Stimulated activated naive CD4-positive, alpha-beta T cell treated with Interleukin-2 at 50 U/mL for 16 hours (primary cell): ENCODE results near the gene PPP2R2C.

ENCODE experiments used
- DNase-seq: peaks from one replicate; lab custom pipeline; 2025; lab: John Stamatoyannopoulos, UW

Gene PPP2R2C

DNA sequence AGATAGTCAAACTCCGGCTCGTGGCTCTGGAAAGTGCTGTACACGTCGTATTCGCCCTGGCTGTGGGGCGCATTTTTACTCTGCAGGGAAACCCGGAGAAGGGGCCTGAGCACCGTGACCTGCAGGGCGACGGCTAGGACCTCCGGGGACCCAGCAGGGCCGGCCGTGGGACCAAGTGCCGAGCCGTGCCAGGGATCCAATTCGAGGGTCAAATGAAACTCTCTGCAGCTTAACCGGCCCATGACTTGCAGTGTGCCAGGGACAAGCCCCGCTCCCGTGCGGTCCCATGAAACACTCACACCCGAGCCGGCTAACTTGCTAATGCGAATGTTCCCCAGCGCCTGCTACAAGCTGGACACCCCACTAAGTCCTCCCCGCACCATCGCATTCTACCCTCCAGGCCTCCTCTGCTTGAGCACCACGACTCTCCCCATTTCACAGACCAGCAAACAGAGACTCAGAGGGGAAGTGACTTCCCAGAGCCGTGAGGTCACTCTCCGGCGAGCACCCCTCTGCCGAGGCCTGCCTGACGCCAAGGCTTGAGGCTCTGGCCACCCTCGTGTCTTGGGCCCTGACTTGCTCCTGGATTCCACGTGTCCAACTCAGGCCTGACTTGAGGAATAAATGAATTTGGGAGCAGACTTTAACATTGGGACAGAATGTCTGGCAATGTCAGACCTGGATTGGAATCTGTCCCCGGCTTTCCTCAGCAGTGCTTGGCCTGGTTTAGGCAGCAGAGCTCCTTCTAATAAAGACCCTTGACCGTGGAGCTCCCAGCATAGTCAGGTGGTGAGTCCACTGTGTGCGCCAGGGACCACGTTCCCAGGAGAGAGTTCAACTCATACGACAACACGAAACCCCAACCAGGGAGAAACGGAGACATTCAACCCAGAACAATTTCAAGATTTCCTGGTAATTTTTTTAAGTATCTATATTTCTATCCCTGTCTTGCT lies 93.6 kb downstream of the PPP2R2C start:
- DNase-seq: no peak

DNA sequence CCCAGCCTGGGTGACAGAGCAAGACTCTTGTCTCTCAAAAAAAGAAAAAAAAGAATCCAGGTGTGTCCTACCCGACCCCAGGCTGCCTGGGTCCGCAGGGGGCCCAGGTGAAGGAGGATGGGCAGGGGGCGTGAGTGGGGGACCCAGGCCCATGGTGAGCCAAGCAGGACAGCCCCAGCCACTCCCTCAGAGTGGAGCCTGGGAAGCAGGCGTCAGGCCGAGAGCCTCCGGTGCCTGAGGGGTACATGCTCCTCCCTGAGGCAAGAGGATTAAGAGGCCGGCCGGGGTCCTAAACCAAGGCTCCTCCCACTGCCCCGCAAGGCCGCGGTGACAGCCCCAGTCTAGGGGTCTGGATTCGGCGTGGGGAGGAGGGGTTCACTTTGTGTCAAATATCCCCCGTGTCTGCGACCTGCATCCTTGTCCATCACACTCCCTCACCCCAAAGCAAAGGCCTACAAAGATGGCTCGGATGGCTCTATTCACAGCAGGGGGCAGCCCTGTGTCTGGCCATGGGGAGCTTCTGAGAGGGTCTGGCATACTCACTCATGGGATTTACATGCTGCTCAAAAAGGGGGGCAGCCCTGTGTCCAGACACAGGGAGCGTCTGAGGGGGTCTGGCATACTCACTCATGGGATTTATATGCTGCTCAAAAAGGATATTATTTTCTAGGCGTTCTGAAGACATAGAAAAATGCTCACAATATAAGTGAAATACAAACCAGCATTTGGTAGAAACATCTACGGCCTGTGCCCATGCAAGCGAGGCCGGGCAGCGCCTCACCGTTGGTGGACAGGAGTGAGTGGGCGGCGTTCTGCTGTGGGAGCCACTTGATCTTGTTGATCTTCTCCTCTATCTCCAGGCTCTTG lies 94.6 kb downstream of the PPP2R2C start:
- DNase-seq: no peak

DNA sequence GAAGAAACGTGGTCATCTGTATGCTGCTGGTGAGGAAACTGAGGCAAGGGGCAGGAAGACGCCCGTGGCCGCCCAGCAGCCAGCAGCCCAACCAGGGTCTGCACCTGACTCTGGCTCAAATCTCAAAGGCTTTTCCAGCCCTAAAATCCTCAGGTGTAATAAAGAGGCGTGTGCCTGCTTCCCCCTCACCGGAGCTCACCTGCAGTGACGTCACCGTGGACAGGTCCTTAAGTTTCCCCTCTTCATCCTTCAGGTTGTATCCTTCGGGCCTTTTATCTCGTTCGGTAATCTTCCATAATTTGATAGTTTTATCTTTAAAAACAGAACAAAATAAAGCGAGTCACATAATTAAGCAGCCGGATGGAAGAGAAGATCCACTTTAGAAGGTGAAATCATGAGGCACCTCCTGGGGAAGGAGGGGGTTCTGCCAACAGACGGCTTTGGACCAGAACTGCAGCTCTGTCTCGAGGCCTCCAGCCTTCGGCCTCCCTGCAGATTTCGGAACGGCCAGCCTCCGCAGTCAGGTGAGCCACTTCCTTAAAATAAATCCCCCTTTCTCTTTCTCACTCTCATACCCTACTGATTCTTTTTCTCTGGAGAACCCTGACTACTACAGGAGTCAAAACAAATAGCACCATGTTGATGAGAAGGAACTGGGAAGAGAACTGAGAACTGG lies 96.7 kb downstream of the PPP2R2C start:
- DNase-seq: no peak

DNA sequence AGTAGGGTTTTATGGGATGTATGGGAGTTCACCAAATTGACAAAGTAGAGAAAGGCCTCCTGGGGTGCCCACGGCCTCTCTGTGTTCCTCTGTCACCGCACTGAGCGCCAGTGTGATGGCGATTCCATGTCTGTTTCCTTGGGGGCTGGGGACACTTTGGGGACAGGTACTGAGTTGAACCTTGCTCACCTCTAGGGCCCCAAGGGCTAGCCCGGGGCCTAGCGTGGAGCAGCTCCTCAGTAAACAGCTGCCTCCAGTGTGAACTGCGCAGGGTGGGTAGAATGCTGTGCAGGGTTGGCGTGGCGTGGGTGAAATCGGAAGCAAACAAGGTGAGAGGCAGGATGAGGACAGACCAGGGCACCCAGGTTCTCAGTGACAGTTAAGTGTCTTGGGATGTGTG lies 97.8 kb downstream of the PPP2R2C start:
- no peak for DNase-seq

DNA sequence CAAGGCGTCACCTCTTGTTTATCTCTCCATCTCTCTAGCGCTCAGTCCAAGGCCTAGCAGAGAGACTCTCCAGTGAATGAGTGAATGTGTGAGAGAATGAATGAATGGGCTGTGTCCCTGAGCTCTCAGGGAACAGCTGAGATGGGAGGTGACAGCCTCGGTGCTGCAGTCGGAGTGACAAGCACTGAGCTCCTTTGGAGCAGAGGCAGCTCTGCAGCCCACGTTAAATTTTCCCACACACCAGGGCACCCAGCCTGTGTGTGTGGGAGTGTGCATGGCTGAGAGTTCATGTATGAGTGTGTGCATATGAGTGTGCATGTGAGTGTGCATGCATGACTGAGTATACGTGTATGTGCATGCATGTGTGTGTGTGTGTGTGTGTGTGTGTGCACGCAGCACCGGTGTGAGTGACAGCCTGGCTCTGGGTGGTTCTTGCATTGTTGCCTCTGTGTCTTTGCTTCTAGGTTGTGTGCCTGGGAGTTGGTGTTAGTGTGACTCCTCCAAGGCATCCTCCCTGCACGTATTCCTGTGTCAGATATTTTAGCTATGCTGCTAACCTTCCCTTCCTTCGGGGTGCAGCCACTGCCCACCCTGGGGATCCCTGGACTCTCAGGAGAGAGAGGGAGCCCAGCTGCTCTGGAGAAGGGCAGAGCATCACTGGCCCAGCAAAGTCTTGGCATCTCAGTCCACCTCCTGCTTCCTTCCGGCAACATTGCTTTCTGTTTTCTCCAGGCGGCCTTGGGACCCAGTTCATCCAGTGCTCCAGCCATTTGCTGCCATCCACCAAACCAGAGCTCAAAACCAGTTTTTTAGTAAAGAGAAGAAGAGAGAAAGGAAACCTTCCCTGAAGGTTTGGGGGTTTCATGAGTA lies 98.6 kb downstream of the PPP2R2C start:
- no peak for DNase-seq

DNA sequence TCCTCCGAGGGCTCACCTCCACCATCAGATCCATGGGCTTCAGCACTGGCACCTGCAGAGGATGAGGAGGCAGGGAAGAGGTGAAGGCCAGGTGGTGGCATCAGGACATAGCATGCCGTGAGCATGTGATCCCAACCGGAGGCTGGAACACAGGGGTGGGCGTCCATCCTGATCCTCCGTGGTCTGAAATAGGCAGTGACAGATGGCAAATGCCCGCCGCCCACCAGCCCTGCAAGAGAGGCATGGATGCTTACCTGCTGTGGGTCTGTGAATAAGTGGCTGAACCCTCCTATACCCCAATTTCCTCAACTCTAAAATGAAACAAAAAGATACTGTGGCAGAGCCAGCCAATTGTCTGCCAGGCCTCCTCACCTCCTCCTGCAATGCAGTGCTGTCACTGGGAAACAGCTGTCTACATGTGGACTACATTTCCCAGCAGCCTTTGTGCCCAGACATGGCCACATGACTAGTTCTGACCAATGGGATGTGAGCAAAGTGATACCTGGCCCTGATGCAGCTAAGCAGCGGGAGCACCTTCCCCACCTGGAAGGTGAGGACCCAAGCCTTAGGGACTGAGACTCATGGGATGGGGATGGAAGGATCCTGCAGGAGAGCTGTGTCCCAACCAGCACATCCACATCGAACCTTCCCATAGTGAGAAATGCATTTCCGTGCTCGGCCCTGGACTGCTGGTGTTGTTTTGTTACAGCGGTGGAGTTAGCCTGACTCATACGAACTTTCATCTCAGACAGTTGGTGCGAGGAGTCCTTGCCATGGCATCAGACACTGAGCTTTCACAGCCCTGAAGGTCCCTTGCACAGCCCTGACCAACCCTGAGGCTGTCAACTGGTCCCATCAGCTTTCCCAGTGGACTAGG lies 99.5 kb downstream of the PPP2R2C start:
- DNase-seq: no peak

DNA sequence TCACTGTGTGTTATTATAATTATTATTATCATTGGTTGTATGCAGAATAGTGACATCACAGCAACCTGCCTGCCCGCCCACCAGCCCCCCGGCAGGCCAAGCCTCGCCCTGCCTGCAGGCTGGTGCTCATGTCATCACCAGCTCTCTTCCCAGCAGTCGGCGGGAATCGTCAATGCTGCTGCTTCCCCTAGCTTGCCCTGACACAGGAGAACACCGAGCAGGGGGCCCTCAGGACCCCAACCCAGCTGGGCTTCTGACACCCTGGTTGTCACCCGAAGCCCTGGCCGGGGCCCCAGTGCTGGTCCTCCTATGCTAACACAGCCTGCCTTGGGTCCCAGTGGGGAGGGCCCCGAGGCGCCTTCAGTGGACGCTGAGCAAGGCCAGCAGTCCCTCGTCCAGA lies 100.6 kb downstream of the PPP2R2C start:
- no peak for DNase-seq

DNA sequence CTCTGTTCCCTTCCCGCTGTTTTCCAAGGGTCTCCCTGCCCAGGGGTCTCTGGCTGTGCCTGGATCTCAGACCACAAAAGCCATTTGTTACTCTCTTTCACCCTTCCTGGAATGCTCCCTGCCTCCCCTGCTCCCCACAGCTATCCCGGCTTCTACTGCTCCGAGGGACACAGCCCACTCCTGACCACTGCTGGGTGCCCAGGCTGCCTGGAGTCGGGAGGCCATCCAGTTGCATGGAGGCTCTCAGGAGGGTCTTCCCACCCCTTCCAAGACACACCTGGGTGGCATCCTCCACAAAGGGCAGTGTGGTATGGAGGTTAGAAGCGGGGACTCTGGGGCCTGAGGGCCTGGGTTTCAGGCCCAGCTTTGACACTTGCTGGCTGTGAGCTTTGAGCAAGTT lies 101.1 kb downstream of the PPP2R2C start:
- no peak for DNase-seq

DNA sequence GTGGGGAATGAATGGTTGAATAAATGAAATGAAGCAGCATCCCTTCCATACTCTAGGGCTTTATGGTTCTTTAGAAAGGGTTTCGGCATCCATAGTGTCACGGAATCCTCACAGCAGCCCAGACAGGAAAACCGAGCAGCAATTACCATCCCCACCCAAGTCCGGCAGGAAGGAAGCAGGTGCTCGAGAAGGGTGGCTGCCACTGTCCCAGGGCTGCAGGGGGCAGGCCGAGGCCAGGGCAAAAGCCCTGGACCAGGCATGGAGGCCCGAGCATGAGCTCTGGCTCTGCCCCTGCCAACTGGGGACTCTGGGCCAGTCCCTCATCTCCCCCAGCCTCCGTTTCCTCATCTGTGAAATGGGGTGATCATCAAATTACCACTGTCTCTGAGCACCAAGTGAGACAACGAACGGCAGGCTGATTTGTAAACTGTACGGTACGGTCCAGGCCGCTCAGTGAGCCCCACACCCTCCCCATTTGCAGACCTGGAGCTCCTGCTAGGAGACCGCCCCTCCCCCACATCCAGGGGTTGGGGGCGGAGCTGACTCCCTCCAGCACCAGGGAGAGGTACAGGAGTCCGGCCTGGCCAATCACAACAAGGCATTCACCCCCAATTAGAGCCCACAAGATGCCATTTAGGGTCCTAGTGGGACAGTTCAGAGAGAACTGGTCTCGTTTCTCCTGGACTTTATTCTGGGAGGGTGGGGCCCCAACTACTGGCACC lies 102.3 kb downstream of the PPP2R2C start:
- no peak for DNase-seq

DNA sequence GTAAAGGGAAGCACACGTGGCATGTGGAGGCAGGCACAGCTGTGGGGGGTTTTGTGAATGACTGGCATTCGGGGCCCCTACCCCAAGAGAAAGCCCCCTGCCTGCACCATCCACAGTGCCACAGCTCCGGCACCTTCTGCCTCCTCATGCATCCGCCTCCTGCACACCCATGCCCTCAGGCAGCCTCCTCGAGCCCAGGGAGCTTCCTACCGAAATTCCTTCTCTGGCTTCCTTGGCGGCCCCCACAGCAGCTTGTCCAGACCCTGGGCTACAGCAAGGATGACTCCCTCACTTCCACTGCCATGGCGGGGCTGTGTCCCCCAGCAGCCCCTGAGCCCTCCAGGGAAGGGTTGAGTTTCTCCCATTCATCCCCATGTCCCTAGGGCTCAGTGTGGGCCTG lies 102.9 kb downstream of the PPP2R2C start:
- DNase-seq: no peak

DNA sequence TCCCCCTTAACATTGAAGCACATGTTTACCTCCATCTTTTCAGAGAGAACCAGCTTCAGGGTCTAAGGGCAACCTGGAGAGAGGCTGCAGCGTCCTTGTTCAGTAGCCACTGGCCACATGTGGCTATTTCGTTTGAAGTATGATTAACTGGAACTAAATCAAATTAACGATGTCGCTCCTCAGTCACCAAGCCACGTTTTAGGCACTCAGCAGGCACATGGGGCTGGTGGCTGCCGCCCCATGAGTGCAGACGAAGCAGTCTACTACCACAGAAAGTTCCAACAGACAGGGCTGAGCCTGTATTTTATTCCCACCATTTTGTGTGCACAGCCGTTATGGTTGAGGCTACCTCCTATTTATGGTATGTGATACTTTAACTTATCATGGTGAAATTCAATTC lies 103.4 kb downstream of the PPP2R2C start:
- no peak for DNase-seq

DNA sequence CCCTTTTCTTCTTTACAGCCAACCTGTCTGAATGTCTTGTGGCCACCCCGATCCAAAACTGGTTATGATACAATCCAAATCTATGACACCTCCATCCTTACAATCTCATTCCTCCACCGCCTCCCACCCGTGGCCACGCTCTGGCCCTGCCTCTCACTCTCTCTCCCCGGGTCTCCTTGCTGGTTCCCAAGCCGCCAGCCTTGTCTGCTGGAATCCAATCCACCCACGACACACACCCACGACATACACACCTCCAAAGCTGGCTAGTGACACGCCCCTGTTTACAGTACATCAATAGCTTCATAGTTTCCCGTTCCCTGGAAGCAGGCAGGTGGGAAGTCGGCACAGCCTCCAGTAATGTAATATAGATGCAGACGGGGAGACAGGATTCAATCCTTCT lies 103.8 kb downstream of the PPP2R2C start:
- no peak for DNase-seq

DNA sequence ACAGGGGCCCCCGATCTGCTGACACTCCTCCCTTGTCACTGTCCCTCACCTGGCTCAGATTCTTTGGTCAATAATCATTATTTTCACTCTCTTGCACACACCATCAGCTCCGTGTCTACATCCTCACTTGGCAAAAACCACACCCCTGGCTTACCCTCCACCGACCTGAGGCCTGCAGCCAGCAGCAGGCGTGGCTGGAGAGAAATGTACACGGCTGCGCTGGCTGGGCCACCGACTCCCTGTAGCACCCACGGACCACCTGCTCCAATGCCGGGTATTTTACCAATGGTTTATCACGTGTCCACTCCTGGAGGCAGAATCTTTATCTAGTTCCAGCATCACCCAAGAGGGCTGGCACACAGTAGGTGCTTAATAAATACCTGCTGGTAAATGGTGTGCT lies 104.3 kb downstream of the PPP2R2C start:
- no peak for DNase-seq

DNA sequence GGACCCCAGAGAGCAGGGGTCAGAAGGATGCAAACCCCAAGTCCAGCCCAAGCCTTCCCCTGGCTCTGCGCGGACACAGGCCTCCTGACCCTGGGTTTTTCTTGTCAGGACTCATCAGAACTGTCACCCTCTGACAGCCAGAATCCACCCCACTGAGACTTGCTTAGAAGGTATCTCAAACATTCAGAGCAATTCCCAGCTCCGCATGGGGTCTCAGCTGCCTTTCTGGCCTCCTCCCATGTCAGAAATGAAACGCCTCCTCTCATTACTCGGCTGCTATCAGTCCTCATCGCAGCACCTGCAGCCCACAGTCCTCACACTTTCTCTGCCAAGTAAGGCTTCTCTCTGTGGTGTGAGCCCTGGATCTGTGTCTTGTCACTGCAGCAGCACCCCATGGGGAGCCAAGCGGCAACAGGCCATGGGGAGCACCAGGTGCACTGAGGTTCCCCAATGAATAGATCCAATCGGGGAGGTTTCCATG lies 105.0 kb downstream of the PPP2R2C start:
- no peak for DNase-seq

DNA sequence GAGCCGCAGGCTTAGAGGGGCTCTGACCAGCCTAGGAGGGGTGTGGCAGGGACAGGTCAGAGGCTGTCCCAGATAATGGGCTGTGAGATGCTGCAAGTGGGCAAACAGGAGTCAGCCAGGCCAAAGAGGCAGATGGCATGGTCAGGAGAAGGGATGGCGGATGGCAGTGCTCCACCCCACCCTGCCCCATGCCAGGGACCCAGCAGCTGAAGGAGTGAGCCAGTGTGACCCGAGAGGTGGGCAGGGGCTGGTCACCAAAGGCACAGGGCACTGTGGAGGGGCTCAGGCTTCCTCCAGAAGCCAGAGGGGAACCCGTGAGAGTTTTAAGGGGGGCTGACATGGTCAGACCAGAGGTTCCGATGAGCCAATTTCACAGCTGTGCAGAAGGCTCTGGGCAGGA lies 105.8 kb downstream of the PPP2R2C start:
- no peak for DNase-seq

DNA sequence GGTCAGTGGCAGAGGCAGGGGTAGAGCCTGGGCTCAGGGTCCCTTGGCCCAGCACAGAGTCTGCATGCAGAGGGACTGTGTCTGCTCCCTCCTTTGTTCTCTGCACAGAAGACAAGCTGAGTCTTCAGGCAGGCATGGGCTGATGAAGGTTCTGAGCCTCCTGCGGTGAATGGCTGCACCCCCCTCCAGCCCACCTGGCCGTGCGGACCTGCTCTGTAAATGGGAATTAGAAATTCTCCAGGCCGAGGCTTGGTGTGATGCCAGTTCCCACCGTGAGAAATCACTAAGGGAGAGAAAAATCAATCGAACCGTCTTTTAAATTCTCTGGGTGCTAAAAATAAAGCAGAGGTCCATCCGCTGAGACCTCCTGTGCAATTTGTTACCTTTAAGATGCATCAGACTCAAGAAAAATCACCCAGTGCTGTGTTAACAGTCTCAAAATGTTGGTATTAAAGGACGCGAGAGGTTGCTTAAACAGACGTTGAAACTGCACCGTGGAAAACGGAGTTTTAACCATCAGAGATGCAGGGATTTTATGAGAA lies 106.8 kb downstream of the PPP2R2C start:
- no peak for DNase-seq

DNA sequence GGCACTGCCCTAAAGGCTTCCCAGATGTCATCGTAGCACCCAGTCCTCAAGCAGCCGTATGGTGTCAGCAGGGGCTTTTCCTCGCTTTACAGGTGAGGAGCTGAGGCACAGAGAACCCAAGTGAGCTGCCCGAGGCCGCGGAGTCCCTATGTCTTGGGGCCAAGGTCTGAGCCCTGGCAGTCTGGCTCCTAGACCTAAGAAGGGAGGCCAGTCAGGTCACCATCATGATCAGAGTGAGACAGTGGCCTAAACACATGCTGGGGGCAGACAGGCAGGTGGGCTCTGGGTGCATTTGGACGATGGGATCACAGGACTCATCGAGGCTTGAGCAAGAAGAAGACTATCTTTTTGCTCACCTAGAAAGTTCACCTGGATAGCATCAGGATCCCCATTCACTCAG lies 107.8 kb downstream of the PPP2R2C start:
- no peak for DNase-seq

DNA sequence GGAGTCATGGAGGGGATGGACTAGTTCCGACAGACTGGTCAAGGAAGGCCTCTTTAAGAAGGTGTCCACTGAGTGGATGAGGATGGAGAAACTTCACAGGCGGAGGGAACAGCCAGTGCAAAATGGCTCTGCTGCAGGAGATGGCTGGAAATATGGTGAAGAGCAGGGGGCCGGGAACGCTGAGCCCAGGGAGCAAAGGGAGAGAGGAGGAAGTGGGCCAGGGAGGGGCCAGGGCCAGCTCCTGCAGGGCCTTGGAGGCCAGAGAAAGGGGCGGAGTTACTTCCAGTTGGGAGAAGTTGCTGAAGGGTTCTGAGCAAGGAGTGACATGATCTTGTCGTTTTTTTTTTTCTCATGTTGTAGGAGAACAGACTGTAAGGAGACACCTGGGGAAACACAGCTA lies 108.3 kb downstream of the PPP2R2C start:
- no peak for DNase-seq

DNA sequence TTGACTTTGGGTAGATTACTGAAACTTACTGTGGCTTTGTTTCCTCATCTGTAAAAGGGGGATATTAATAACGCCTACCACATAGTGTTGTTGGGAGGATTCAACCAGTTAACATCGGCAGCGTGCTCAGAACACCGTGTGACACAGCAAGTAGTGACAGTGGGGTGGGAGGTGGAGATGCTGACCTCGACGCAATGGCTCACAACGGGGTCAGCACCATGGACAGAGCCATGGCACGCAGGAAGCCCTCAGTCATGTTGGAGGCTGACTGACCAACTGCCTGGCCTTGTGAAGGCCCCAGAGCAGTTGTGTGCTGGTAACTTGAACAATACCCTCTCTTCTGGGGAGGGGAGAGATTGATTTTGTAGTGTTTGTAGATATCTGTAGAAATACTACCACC lies 109.5 kb downstream of the PPP2R2C start:
- no peak for DNase-seq
